GM21529 (cell line): Measurements from ENCODE around the gene CLDN20.
"Not testable (repeated sequence)": the region's sequence is repeated elsewhere in the genome, so short reads cannot be mapped to it uniquely, and the experiment has no call there.

Experiments
- ATAC-seq: cut with Tn5 transposase; IDR thresholded peaks from one replicate; pipeline ENCODE4 v1.9.1; 2021; ENCODE audit not compliant: unreplicated experiment

CLDN20 gene

GRCh38 chr6:155310596-155310995 lies 46.8 kb downstream of the CLDN20 start:
- ATAC-seq: no peak

- ATAC-seq: no peak
Measured at GRCh38 chr6:155311086-155311485, 47.3 kb downstream of the CLDN20 start.

GRCh38 chr6:155311583-155311982 lies 47.8 kb downstream of the CLDN20 start:
- no peak for ATAC-seq

- not testable (repeated sequence) for ATAC-seq
Measured at GRCh38 chr6:155312950-155313349, 49.1 kb downstream of the CLDN20 start.

GRCh38 chr6:155313602-155314091 lies 49.8 kb downstream of the CLDN20 start:
- ATAC-seq: peak; percentile 10

- ATAC-seq: peak; percentile 93
Measured at GRCh38 chr6:155314092-155314772, 50.4 kb downstream of the CLDN20 start, which contains the start of gene TFB1M. Gene TFB1M, minus strand, starts transcription at chr6:155314484. Its CDS starts 56 bp downstream, at chr6:155314428.

- peak; percentile 55 for ATAC-seq
Measured at GRCh38 chr6:155314773-155315515, 51.1 kb downstream of the CLDN20 start.

- ATAC-seq: no peak
Measured at GRCh38 chr6:155315516-155315871, 51.7 kb downstream of the CLDN20 start.

- no peak for ATAC-seq
Measured at GRCh38 chr6:155316419-155316818, 52.6 kb downstream of the CLDN20 start.

GRCh38 chr6:155317186-155317585 lies 53.4 kb downstream of the CLDN20 start:
- ATAC-seq: no peak

GRCh38 chr6:155319902-155320301 lies 56.1 kb downstream of the CLDN20 start:
- peak; percentile 45 for ATAC-seq

GRCh38 chr6:155324172-155324571 lies 60.4 kb downstream of the CLDN20 start:
- ATAC-seq: no peak

GRCh38 chr6:155324993-155325392 lies 61.2 kb downstream of the CLDN20 start:
- no peak for ATAC-seq

GRCh38 chr6:155325700-155326516 lies 62.1 kb downstream of the CLDN20 start:
- ATAC-seq: no peak
